GM13977 (cell line): ENCODE data around the gene SLFN14.

Experiments
- DNase-seq: peaks from one replicate; pipeline ENCODE4 v3.0.0; 2012; ENCODE audit warnings: low spot score
- CTCF ChIP-seq: IDR thresholded peaks from 2 replicates; pipeline ENCODE4 v1.5.1; 2012; ENCODE audit warnings: mild to moderate bottlenecking, control low read depth; ENCODE audit not compliant: insufficient read depth; ENCODE audit errors: extremely low read depth, missing control alignments
- in situ Hi-C: fragments of 300-500 bp; cut with MboI; formaldehyde crosslinking; loops from one replicate; pipeline ENCODE4 v1.12.0; 2022; ENCODE audit warnings: low sequenced_read_pairs, low pct_unique_long_range_greater_than_20kb, mixed read lengths, inconsistent platforms; ENCODE audit not compliant: unreplicated experiment

The SLFN14 gene

GRCh38 chr17:35560703-35561102 is at the start of gene SLFN14:
Gene SLFN14 (minus strand): TSS chr17:35560819. CDS start chr17:35558062, 2,757 bp downstream.
- DNase-seq: no peak
- in situ Hi-C loops: no loop called here

GRCh38 chr17:35609831-35610230 is 49.2 kb upstream of the SLFN14 start:
- DNase-seq: no peak
- in situ Hi-C loops: loop anchor here (25.0 kb wide), 1 partner anchor 127 kb away; the partner anchor contains the start of gene RASL10B
- TF ChIP-seq CTCF: no peak

More at GRCh38 chr17:35560703-35561102, at the start of gene SLFN14:
- TF ChIP-seq CTCF: no peak

GRCh38 chr17:35607239-35607847 is 46.7 kb upstream of the SLFN14 start:
- no peak for TF ChIP-seq CTCF
- no peak for DNase-seq
- in situ Hi-C loops: loop anchor here (25.0 kb wide), 1 partner anchor 130 kb away; the partner anchor contains the start of gene RASL10B

GRCh38 chr17:35605678-35606077 is 45.1 kb upstream of the SLFN14 start:
- in situ Hi-C loops: loop anchor here (25.0 kb wide), 1 partner anchor 132 kb away; the partner anchor contains the start of gene RASL10B
- DNase-seq: no peak
- no peak for TF ChIP-seq CTCF

GRCh38 chr17:35603674-35604073 is 43.1 kb upstream of the SLFN14 start:
- in situ Hi-C loops: loop anchor here (25.0 kb wide), 1 partner anchor 134 kb away; the partner anchor contains the start of gene RASL10B
- TF ChIP-seq CTCF: no peak
- DNase-seq: no peak

GRCh38 chr17:35597604-35598003 is 37.0 kb upstream of the SLFN14 start:
- in situ Hi-C loops: no loop called here
- DNase-seq: no peak

More at GRCh38 chr17:35597604-35598003, 37.0 kb upstream of the SLFN14 start:
- TF ChIP-seq CTCF: no peak
